ENCODE data around the gene KCNK15. TPM values are rescaled to one million over a fixed set of nuclear protein-coding genes. Genes with fewer than 3 reads are reported as not detected.

KCNK15 gene
- total RNA-seq, 1 experiment from 2014 or later: 3.0 TPM

GRCh38 chr20:44768854-44769480 lies 23.3 kb downstream of the KCNK15 start:
- H3K4me1 ChIP-seq (ENCODE audit: insufficient read depth, low read length): no peaks in the 10 kb centered on the region; the same call in 1 of the 2 replicates
- ATAC-seq (no peak), DNase-seq (no peak)
- TF ChIP-seq CTCF (conservative IDR thresholded peaks at IDR 0.05; ENCODE audit: low read depth, low read length): no peak
- no peak for TF ChIP-seq EZH2phosphoT487 (IDR thresholded peaks at IDR 0.05; ENCODE audit: borderline replicate concordance, low read length)
- TF ChIP-seq EZH2 (IDR thresholded peaks at IDR 0.05; ENCODE audit: low read length, unreplicated experiment): no peak
- H3F3A ChIP-seq (ENCODE audit: low read length, unreplicated experiment): no peaks in the 10 kb centered on the region
- H3K27ac ChIP-seq (ENCODE audit: low read length): no peak overlapping the region
- no peaks in the 10 kb centered on the region for H3K9me3 ChIP-seq (ENCODE audit: low read length)
- H3K9me2 ChIP-seq (replicated peaks; ENCODE audit: low read length): no peaks in the 10 kb centered on the region
- H3K79me2 ChIP-seq (ENCODE audit: low read length): no peaks in the 10 kb centered on the region
- no peak overlapping the region for H3K4me2 ChIP-seq (ENCODE audit: low read length)
- no peak overlapping the region for H3K4me3 ChIP-seq (ENCODE audit: low read length)
- H2AFZ ChIP-seq (ENCODE audit: low read length): no peak overlapping the region
- CTCF ChIA-PET: no interaction called here
- H3K27me3 ChIP-seq (ENCODE audit: low read length): peaks cover 61% of the 10 kb centered on the region
- H4K20me1 ChIP-seq (ENCODE audit: low read length): no peaks in the 10 kb centered on the region
- POLR2A ChIA-PET (ENCODE audit: unreplicated experiment): interaction anchor here (0.6 kb wide), 1 partner anchor 8 kb away, joined by 3 read pairs; no protein-coding TSS in a partner anchor
- no peak overlapping the region for H3K9ac ChIP-seq (ENCODE audit: low read length)
- intact Hi-C loops (cut with micrococcal nuclease): no loop called here
- BruUV-seq (replicated peaks): no TSS peak
- no peaks in the 10 kb centered on the region for H3K36me3 ChIP-seq (ENCODE audit: low read depth, low read length)

- Histone ChIP-seq H2AFZ (ENCODE audit: low read length) (no peak overlapping the region), H3K36me3 (ENCODE audit: low read depth, low read length) (no peaks in the 10 kb centered on the region), H3K9me3 (ENCODE audit: low read length) (no peaks in the 10 kb centered on the region), H4K20me1 (ENCODE audit: low read length) (no peaks in the 10 kb centered on the region), H3K27me3 (ENCODE audit: low read length) (peaks cover 63% of the 10 kb centered on the region), H3F3A (ENCODE audit: low read length, unreplicated experiment) (no peaks in the 10 kb centered on the region), H3K4me3 (ENCODE audit: low read length) (no peak overlapping the region), H3K79me2 (ENCODE audit: low read length) (no peaks in the 10 kb centered on the region), H3K27ac (ENCODE audit: low read length) (no peak overlapping the region), H3K4me1 (ENCODE audit: insufficient read depth, low read length) (no peaks in the 10 kb centered on the region; the same call in 1 of the 2 replicates), H3K9me2 (replicated peaks; ENCODE audit: low read length) (no peaks in the 10 kb centered on the region), H3K4me2 (ENCODE audit: low read length) (no peak overlapping the region), H3K9ac (ENCODE audit: low read length) (no peak overlapping the region)
- intact Hi-C loops (cut with micrococcal nuclease): no loop called here
- POLR2A ChIA-PET (ENCODE audit: unreplicated experiment): no interaction called here
- DNase-seq: no peak
- TF ChIP-seq EZH2phosphoT487 (IDR thresholded peaks at IDR 0.05; ENCODE audit: borderline replicate concordance, low read length): no peak
- no peak for TF ChIP-seq EZH2 (IDR thresholded peaks at IDR 0.05; ENCODE audit: low read length, unreplicated experiment)
- TF ChIP-seq CTCF (conservative IDR thresholded peaks at IDR 0.05; ENCODE audit: low read depth, low read length): no peak
- no peak for ATAC-seq
- BruUV-seq (replicated peaks): no TSS peak
- CTCF ChIA-PET: no interaction called here
Measured at GRCh38 chr20:44769481-44769863, 23.8 kb downstream of the KCNK15 start.

GRCh38 chr20:44770484-44771171 lies 25.0 kb downstream of the KCNK15 start:
- no peak for TF ChIP-seq EZH2 (IDR thresholded peaks at IDR 0.05; ENCODE audit: low read length, unreplicated experiment)
- TF ChIP-seq EZH2phosphoT487 (IDR thresholded peaks at IDR 0.05; ENCODE audit: borderline replicate concordance, low read length): no peak
- no peak for TF ChIP-seq CTCF (conservative IDR thresholded peaks at IDR 0.05; ENCODE audit: low read depth, low read length)
- Histone ChIP-seq H4K20me1 (ENCODE audit: low read length) (no peaks in the 10 kb centered on the region), H3K4me2 (ENCODE audit: low read length) (no peak overlapping the region), H3K9ac (ENCODE audit: low read length) (no peak overlapping the region), H3K9me3 (ENCODE audit: low read length) (no peaks in the 10 kb centered on the region), H3K9me2 (replicated peaks; ENCODE audit: low read length) (no peaks in the 10 kb centered on the region), H3K27ac (ENCODE audit: low read length) (no peak overlapping the region), H3K36me3 (ENCODE audit: low read depth, low read length) (no peaks in the 10 kb centered on the region), H3K4me3 (ENCODE audit: low read length) (no peak overlapping the region), H3K79me2 (ENCODE audit: low read length) (no peaks in the 10 kb centered on the region), H3K27me3 (ENCODE audit: low read length) (peaks cover 63% of the 10 kb centered on the region), H3K4me1 (ENCODE audit: insufficient read depth, low read length) (no peaks in the 10 kb centered on the region; the same call in 1 of the 2 replicates), H3F3A (ENCODE audit: low read length, unreplicated experiment) (no peaks in the 10 kb centered on the region), H2AFZ (ENCODE audit: low read length) (no peak overlapping the region)
- DNase-seq: no peak
- intact Hi-C loops (cut with micrococcal nuclease): no loop called here
- CTCF ChIA-PET: no interaction called here
- BruUV-seq (replicated peaks): no TSS peak
- no peak for ATAC-seq
- POLR2A ChIA-PET (ENCODE audit: unreplicated experiment): no interaction called here
